K562 (cell line): ENCODE data around the gene CLSTN1. TPM values are rescaled to one million over a fixed set of nuclear protein-coding genes. Genes with fewer than 3 reads are reported as not detected.

ENCODE experiments used
- ATAC-seq: fragments of 200-7000 bp; cut with Tn5 transposase; 3 replicates; pipeline ENCODE4 v1.9.1; 2020; ENCODE audit warnings: moderate library complexity
- BruUV-seq: library from RNA; stranded (reverse); fragments of 400-500 nt; replicated peaks from 2 replicates; lab custom pipeline; 2021; lab: Mats Ljungman, UMichigan
- CTCF ChIA-PET: fragments of 300-600 bp; formaldehyde crosslinking; extraction: SDS; loops from one replicate; lab custom pipeline; 2021; ENCODE audit warnings: low intra/inter-chr PET ratio; lab: Yijun Ruan, JAX
- POLR2A ChIA-PET: fragments of 300-600, 350-650 bp; sonication (Branson Sonifier 250); formaldehyde crosslinking; extraction: SDS; loops from one replicate; lab custom pipeline; 2021; ENCODE audit warnings: antibody characterized with exemption, inconsistent platforms; lab: Yijun Ruan, JAX
- DNase-seq, 4 experiments: peaks; one replicate each; pipeline versions ENCODE4 v3.0.0 to v3.0.0-alpha.2; 2011 to 2018; ENCODE audit warnings: low spot score in 3 of 4, mixed read lengths in 3 of 4; ENCODE audit errors: extremely low read depth in 1 of 4
- FAIRE-seq: peaks from 2 replicates; lab custom pipeline; 2011; peaks lifted over from hg19 to GRCh38; lab: Jason Lieb, UNC
- H2AFZ ChIP-seq: 2 replicates; pipeline ENCODE4 v1.6.0; 2011; ENCODE audit warnings: low read depth, low read length, control low read depth, inconsistent platforms
- H3K27ac ChIP-seq: fragments of 200-600 bp; 3 replicates; pipeline ENCODE4 v1.8.0; 2011; ENCODE audit warnings: low read depth, mild to moderate bottlenecking, control low read depth, inconsistent platforms, low read length, moderate library complexity, mixed read lengths; ENCODE audit errors: extremely low read depth
- H3K27me3 ChIP-seq, 2 experiments: fragments of 300-600 bp in 1 of 2; 2 replicates in 1 of 2; 3 replicates in 1 of 2; pipeline versions ENCODE4 v1.6.0 to v1.8.0; 2011; ENCODE audit warnings: inconsistent platforms in 2 of 2, low read length in 2 of 2, mild to moderate bottlenecking in 1 of 2, mixed read lengths in 1 of 2, moderate library complexity in 1 of 2; ENCODE audit not compliant: control insufficient read depth in 2 of 2, insufficient read depth in 2 of 2
- H3K36me3 ChIP-seq: fragments of 300-600 bp; 3 replicates; pipeline ENCODE4 v1.8.0; 2011; ENCODE audit warnings: mild to moderate bottlenecking, low read length, inconsistent platforms; ENCODE audit not compliant: control insufficient read depth, insufficient read depth
- H3K4me1 ChIP-seq, 2 experiments: fragments of 200-600 bp in 1 of 2; replicated peaks in 1 of 2; 2 replicates in 1 of 2; 3 replicates in 1 of 2; pipeline versions ENCODE4 v1.5.1 to v1.8.0; 2011; ENCODE audit warnings: inconsistent platforms in 2 of 2, low read length in 2 of 2, mild to moderate bottlenecking in 1 of 2, mixed read lengths in 1 of 2, moderate library complexity in 1 of 2; ENCODE audit not compliant: control insufficient read depth in 2 of 2, insufficient read depth in 2 of 2
- H3K4me2 ChIP-seq: 2 replicates; pipeline ENCODE4 v1.6.1; 2011; ENCODE audit warnings: low read length, control low read depth, inconsistent platforms, mixed read lengths; ENCODE audit not compliant: insufficient read depth
- H3K4me3 ChIP-seq: fragments of 200-600 bp; sonication (generic), shearing (Covaris generic); 2 replicates; pipeline ENCODE4 v1.5.1; 2016; ENCODE audit warnings: control low read depth, inconsistent platforms
- H3K79me2 ChIP-seq: fragments of 200-600 bp; 3 replicates; pipeline ENCODE4 v1.8.0; 2011; ENCODE audit warnings: low read length, inconsistent platforms; ENCODE audit not compliant: control insufficient read depth, insufficient read depth
- H3K9ac ChIP-seq, 2 experiments: 2 replicates each; pipeline versions ENCODE4 v1.6.0 to v1.6.1; 2011; ENCODE audit warnings: low read depth in 2 of 2, low read length in 2 of 2, control low read depth in 1 of 2, inconsistent platforms in 1 of 2, mild to moderate bottlenecking in 1 of 2, mixed read lengths in 1 of 2; ENCODE audit not compliant: insufficient read depth in 1 of 2
- H3K9me1 ChIP-seq: one replicate; pipeline ENCODE4 v1.6.0; 2011; ENCODE audit warnings: inconsistent platforms, mild to moderate bottlenecking, low read length, moderate library complexity; ENCODE audit not compliant: control insufficient read depth, insufficient read depth
- H3K9me3 ChIP-seq: replicated peaks from 2 replicates; pipeline ENCODE4 v1.5.1; 2011; ENCODE audit warnings: low read depth, low read length, inconsistent platforms; ENCODE audit not compliant: control insufficient read depth, insufficient read depth
- H4K20me1 ChIP-seq: replicated peaks from 2 replicates; pipeline ENCODE4 v1.6.1; 2011; ENCODE audit warnings: low read length, inconsistent platforms, mixed read lengths; ENCODE audit not compliant: control insufficient read depth, insufficient read depth
- ARID1B ChIP-seq: fragments of 450-650 bp; IDR thresholded peaks from 2 replicates; pipeline ENCODE4 v1.6.1; 2016; ENCODE audit warnings: antibody characterized with exemption, mild to moderate bottlenecking, inconsistent platforms
- BCL6 ChIP-seq: fragments of 250-450 bp; sonication (Bioruptor Pico); IDR thresholded peaks from 2 replicates; pipeline ENCODE4 v1.4.0; 2020
- COPS2 ChIP-seq: fragments of 450-650 bp; conservative IDR thresholded peaks from 2 replicates; pipeline ENCODE4 v1.6.1; 2016; ENCODE audit warnings: mild to moderate bottlenecking, moderate library complexity
- HDAC3 ChIP-seq: fragments of 450-650 bp; IDR thresholded peaks from 2 replicates; pipeline ENCODE4 v1.6.1; 2018; ENCODE audit warnings: borderline replicate concordance, mild to moderate bottlenecking, moderate library complexity; ENCODE audit not compliant: partially characterized antibody
- HSF4 ChIP-seq: fragments of 250-450 bp; sonication (Bioruptor Pico); IDR thresholded peaks from 2 replicates; pipeline ENCODE4 v2.1.2; 2022; ENCODE audit warnings: mild to moderate bottlenecking, moderate library complexity, borderline replicate concordance
- RAD21 ChIP-seq, 2 experiments: fragments of 250-450 bp in 1 of 2; fragments of 450-650 bp in 1 of 2; sonication (Bioruptor Pico) in 1 of 2; formaldehyde crosslinking in 1 of 2; IDR thresholded peaks in 1 of 2; conservative IDR thresholded peaks in 1 of 2; 2 replicates each; pipeline versions ENCODE4 v1.4.0 to v1.8.0; 2020 to 2022; ENCODE audit warnings: mild to moderate bottlenecking in 2 of 2, moderate library complexity in 1 of 2
- RBM39 ChIP-seq: fragments of 200-400 bp; formaldehyde crosslinking; optimal IDR thresholded peaks from 2 replicates; pipeline ENCODE3; 2018; ENCODE audit warnings: low read depth, low read length
- SPI1 ChIP-seq: IDR thresholded peaks from 2 replicates; pipeline ENCODE4 v1.6.1; 2011; ENCODE audit warnings: low read depth, low read length, control low read depth, borderline replicate concordance
- SREBF2 ChIP-seq: sonication (generic); formaldehyde crosslinking; IDR thresholded peaks from 2 replicates; pipeline ENCODE4 v1.4.0; 2020; ENCODE audit warnings: mild to moderate bottlenecking, missing genetic modification reagents
- XRCC5 ChIP-seq: fragments of 200-400 bp; formaldehyde crosslinking; IDR thresholded peaks from 2 replicates; pipeline ENCODE4 v1.6.1; 2017; ENCODE audit warnings: low read depth, mild to moderate bottlenecking, low read length
- ZC3H11A ChIP-seq: IDR thresholded peaks from 2 replicates; pipeline ENCODE4 v1.6.1; 2012; ENCODE audit warnings: low read depth, low read length, improper control_type of control experiment
- WGBS: fragments of 100-300 bp; shearing (Covaris generic); methylation state at CpG from one replicate; pipeline ENCODE4 v1.1.6; 2016; ENCODE audit warnings: low coverage, mixed read lengths; ENCODE audit not compliant: insufficient coverage; ENCODE audit errors: missing lambda C conversion rate; 5-methylcytosine and 5-hydroxymethylcytosine counted together
- in situ Hi-C: fragments of 300-500 bp; cut with MboI; formaldehyde crosslinking; loops from 4 replicates; pipeline ENCODE4 v1.15.0; 2018; ENCODE audit warnings: inconsistent platforms, mixed read lengths
- intact Hi-C: fragments of 100-400 bp; cut with micrococcal nuclease; formaldehyde crosslinking; loops from 2 replicates; pipeline ENCODE4 v1.14.2; 2022
- polyA plus RNA-seq, 8 experiments: library from polyadenylated mRNA; depleted of rRNA in 4 of 8; stranded (reverse) in 5 of 8; unstranded in 3 of 8; fragments of >200 nt; fragmentation: Nextera tagmentation in 2 of 8; fragmentation: Illumina TruSeq in 1 of 8; extraction: Ambion mirVana in 2 of 8; extraction: Trizol in 1 of 8; gene quantifications; 2 replicates each; pipeline versions ENCODE4 v1.2.1 to v1.2.3, GENCODE V29; 2011 to 2014; ENCODE audit warnings: inconsistent platforms in 1 of 8, missing spikeins in 1 of 8
- total RNA-seq, 7 experiments: library from RNA; depleted of rRNA in 6 of 7; stranded (reverse); fragments of >200 nt in 6 of 7; fragmentation: Illumina TruSeq in 2 of 7; extraction: Trizol in 2 of 7; gene quantifications; 2 replicates each; pipeline versions ENCODE4 v1.2.1 to v1.2.3, GENCODE V29; 2011 to 2021; ENCODE audit warnings: low replicate concordance in 1 of 7
- TF ChIP-seq, protein P1 (sequence below): IDR thresholded peaks from 3 replicates; pipeline ENCODE4 v1.6.1; 2011; ENCODE audit warnings: borderline replicate concordance, mild to moderate bottlenecking, moderate library complexity; ENCODE audit not compliant: insufficient read length; ENCODE audit errors: extremely low read depth

Gene CLSTN1
- total and polyA plus RNA-seq, 9 of the 15 experiments (the other 6 are each of a cell fraction or from before 2014, with no cell fraction given), result 1.1 to 32.5 (median 13.3) TPM

GRCh38 chr1:9833632-9834031, 9.9 kb upstream of the CLSTN1 start:
- peaks cover 46 to 68% of the 10 kb centered on the region in 2 experiments for H3K27me3 ChIP-seq
- ChIA-PET CTCF (no interaction called here), POLR2A (interaction anchor here (0.6 to 5.1 kb wide), 4 partner anchors 8 to 127 kb away, joined by 3 to 35 read pairs (median 4); no protein-coding TSS in a partner anchor)
- H3K4me1 ChIP-seq, result peaks cover 0 to 10% of the 10 kb centered on the region in 2 experiments; a peak in 1 of 5 replicates
- H3K9me1 ChIP-seq, result no peaks in the 10 kb centered on the region
- H3K79me2 ChIP-seq, result no peaks in the 10 kb centered on the region
- BruUV-seq, result no TSS peak
- intact Hi-C loops, result no loop called here
- no peak overlapping the region for H3K4me3 ChIP-seq
- H3K27ac ChIP-seq, result no peak overlapping the region
- TF ChIP-seq SREBF2 (no peak), RAD21 (CRISPR knock-in tag; conservative IDR thresholded peaks at IDR 0.05 in 1 of 2, IDR thresholded peaks at IDR 0.05 in 1 of 2) (no peak), BCL6 (CRISPR knock-in tag) (no peak)
- 10% methylated on average over 3 of the region's 3 CpGs for WGBS
- in situ Hi-C loops, result no loop called here
- H3K9me3 ChIP-seq, result no peaks in the 10 kb centered on the region
- H2AFZ ChIP-seq, result no peak overlapping the region
- FAIRE-seq, result no peak
- no peak for ATAC-seq
- H3K36me3 ChIP-seq, result no peaks in the 10 kb centered on the region
- H4K20me1 ChIP-seq, result peaks cover 3% of the 10 kb centered on the region; the same call in 1 of the 2 replicates
- no peak overlapping the region for H3K4me2 ChIP-seq
- H3K9ac ChIP-seq, result no peak overlapping the region
- no peak for DNase-seq

GRCh38 chr1:9827558-9828185, 3.9 kb upstream of the CLSTN1 start:
- FAIRE-seq (peak; percentile 32), DNase-seq (peak; percentile 56 to 61 (median 57)), ATAC-seq (peak; percentile 43)
- 7% methylated on average over 24 of the region's 24 CpGs for WGBS
- Histone ChIP-seq H3K4me3 (no peak overlapping the region), H3K27ac (no peak overlapping the region), H3K4me1 (peaks cover 11 to 27% of the 10 kb centered on the region in 2 experiments), H3K9me1 (no peaks in the 10 kb centered on the region), H3K4me2 (peak overlapping the region; percentile 44; the same call in 1 of the 2 replicates), H2AFZ (peak overlapping the region; percentile 77), H3K9ac (peak overlapping the region in 1 of 2 experiments; percentile 83; a peak in 3 of 4 replicates), H3K36me3 (no peaks in the 10 kb centered on the region), H3K9me3 (no peaks in the 10 kb centered on the region), H3K27me3 (peaks cover 12 to 49% of the 10 kb centered on the region in 2 experiments; a peak in 4 of 5 replicates), H3K79me2 (peaks cover 5% of the 10 kb centered on the region), H4K20me1 (peaks cover 1% of the 10 kb centered on the region; the same call in 1 of the 2 replicates)
- POLR2A ChIA-PET, result interaction anchor here (0.6 to 1.3 kb wide), 8 partner anchors 13 to 1021 kb away, joined by 3 to 4 read pairs (median 3); no protein-coding TSS in a partner anchor
- intact Hi-C loops, result no loop called here
- CTCF ChIA-PET, result no interaction called here
- no TSS peak for BruUV-seq
- in situ Hi-C loops, result no loop called here
- TF ChIP-seq HDAC3 (no peak), ARID1B (peak; percentile 8; the same call in 1 of the 2 replicates), RBM39 (no peak), XRCC5 (0 out of 2 replicates have a peak, but pooled peaks have one; percentile 41), SPI1 (peak; percentile 76), COPS2 (no peak), HSF4 (CRISPR knock-in tag) (no peak), ZC3H11A (no peak)
- TF ChIP-seq, protein P1, sequence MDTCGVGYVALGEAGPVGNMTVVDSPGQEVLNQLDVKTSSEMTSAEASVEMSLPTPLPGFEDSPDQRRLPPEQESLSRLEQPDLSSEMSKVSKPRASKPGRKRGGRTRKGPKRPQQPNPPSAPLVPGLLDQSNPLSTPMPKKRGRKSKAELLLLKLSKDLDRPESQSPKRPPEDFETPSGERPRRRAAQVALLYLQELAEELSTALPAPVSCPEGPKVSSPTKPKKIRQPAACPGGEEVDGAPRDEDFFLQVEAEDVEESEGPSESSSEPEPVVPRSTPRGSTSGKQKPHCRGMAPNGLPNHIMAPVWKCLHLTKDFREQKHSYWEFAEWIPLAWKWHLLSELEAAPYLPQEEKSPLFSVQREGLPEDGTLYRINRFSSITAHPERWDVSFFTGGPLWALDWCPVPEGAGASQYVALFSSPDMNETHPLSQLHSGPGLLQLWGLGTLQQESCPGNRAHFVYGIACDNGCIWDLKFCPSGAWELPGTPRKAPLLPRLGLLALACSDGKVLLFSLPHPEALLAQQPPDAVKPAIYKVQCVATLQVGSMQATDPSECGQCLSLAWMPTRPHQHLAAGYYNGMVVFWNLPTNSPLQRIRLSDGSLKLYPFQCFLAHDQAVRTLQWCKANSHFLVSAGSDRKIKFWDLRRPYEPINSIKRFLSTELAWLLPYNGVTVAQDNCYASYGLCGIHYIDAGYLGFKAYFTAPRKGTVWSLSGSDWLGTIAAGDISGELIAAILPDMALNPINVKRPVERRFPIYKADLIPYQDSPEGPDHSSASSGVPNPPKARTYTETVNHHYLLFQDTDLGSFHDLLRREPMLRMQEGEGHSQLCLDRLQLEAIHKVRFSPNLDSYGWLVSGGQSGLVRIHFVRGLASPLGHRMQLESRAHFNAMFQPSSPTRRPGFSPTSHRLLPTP, result no peak
